Dermis blood vessel endothelial cell (primary cell): Measurements from ENCODE around the gene C14orf180. TPM values are rescaled to one million over a fixed set of nuclear protein-coding genes. Genes with fewer than 3 reads are reported as not detected.
"Not testable (repeated sequence)": the region's sequence is repeated elsewhere in the genome, so short reads cannot be mapped to it uniquely, and the experiment has no call there.

Experiments used
- DNase-seq: peaks from one replicate; pipeline ENCODE4 v3.0.0; 2010
- total RNA-seq: library from RNA; depleted of rRNA; stranded (reverse); fragments of >200 nt; gene quantifications from 2 replicates; pipeline ENCODE4 v1.2.3, GENCODE V29; 2014

C14orf180 gene
- total RNA-seq, 1 donor from 2014 or later = not detected

- no peak for DNase-seq
These were observed 45.4 kb downstream of the C14orf180 start for GRCh38 chr14:104624939-104625338.

- DNase-seq = no peak
These were observed 53.2 kb downstream of the C14orf180 start for GRCh38 chr14:104632781-104633180.

GRCh38 chr14:104633276-104634137 is 53.9 kb downstream of the C14orf180 start:
- no peak for DNase-seq

GRCh38 chr14:104634138-104634760 is 54.7 kb downstream of the C14orf180 start:
- no peak for DNase-seq

- DNase-seq = no peak
These were observed 55.5 kb downstream of the C14orf180 start for GRCh38 chr14:104634886-104635570.

- no peak for DNase-seq
These were observed 56.2 kb downstream of the C14orf180 start for GRCh38 chr14:104635717-104636116.

- DNase-seq = no peak
These were observed 56.6 kb downstream of the C14orf180 start for GRCh38 chr14:104636131-104636530.

- not testable (repeated sequence) for DNase-seq
These were observed 57.4 kb downstream of the C14orf180 start for GRCh38 chr14:104636846-104637545.

- no peak for DNase-seq
These were observed 58.0 kb downstream of the C14orf180 start for GRCh38 chr14:104637546-104638003.

GRCh38 chr14:104638190-104638589 is 58.6 kb downstream of the C14orf180 start:
- no peak for DNase-seq

- DNase-seq = no peak
These were observed 59.4 kb downstream of the C14orf180 start for GRCh38 chr14:104638927-104639450.

- DNase-seq = no peak
These were observed 59.9 kb downstream of the C14orf180 start for GRCh38 chr14:104639471-104639870.

Other genes with a start within 250 kb of the C14orf180 start
- gene TMEM179, start 25.0 kb downstream of the C14orf180 start, total RNA-seq = not detected in 2 replicates
- 53.6 and 126 TPM in 2 replicates for gene INF2, start 109.9 kb downstream of the C14orf180 start, total RNA-seq
- gene ADSS1, start 144.5 kb downstream of the C14orf180 start, total RNA-seq = 0.98 and 2.2 TPM in 2 replicates
- 115 and 214 TPM in 2 replicates for gene SIVA1, start 173.4 kb downstream of the C14orf180 start, total RNA-seq
- gene AKT1, start 216.0 kb downstream of the C14orf180 start, total RNA-seq = 163 and 236 TPM in 2 replicates
- gene ZBTB42, start 221.3 kb downstream of the C14orf180 start, total RNA-seq = 5.1 and 7.0 TPM in 2 replicates